Naive thymus-derived CD8-positive, alpha-beta T cell (primary cell): Measurements from ENCODE around the gene SLC9A7. TPM values are rescaled to one million over a fixed set of nuclear protein-coding genes. Genes with fewer than 3 reads are reported as not detected.
A peak's percentile ranks its signal among the peaks of the same experiment; 100 is the strongest.

Experiments
- ATAC-seq, 2 donors: fragments of 150-1000 bp; cut with Tn5 transposase in 1 of 2; sonication (Bioruptor Pico), chemical (Tn5 transposase) in 1 of 2; 1 replicate in 1 of 2; 2 replicates in 1 of 2; pipeline ENCODE4 v1.10.0; 2021; ENCODE audit warnings: mild to moderate bottlenecking in 2 of 2, moderate library complexity in 2 of 2
- POLR2A ChIA-PET: fragments of 350-600 bp; sonication (Branson Sonifier 250); formaldehyde crosslinking; loops from one replicate; lab custom pipeline; 2021; ENCODE audit warnings: antibody characterized with exemption; lab: Charles Lee
- DNase-seq, 10 donors: peaks; one replicate each; pipeline versions ENCODE4 v3.0.0 to v3.0.0-alpha.2; 2020 to 2022
- H3K27ac Mint-ChIP-seq, 10 donors: one replicate each; pipeline ENCODE4 v1.8.0; 2020 to 2022; ENCODE audit warnings: mild to moderate bottlenecking in 10 of 10, mixed read lengths in 10 of 10, moderate library complexity in 4 of 10, inconsistent platforms in 1 of 10
- H3K27me3 Mint-ChIP-seq, 5 donors: one replicate each; pipeline ENCODE4 v1.8.0; 2021 to 2022; ENCODE audit warnings: mixed read lengths in 5 of 5
- H3K36me3 Mint-ChIP-seq, 3 donors: one replicate each; pipeline ENCODE4 v1.8.0; 2020 to 2022; ENCODE audit warnings: mixed read lengths in 3 of 3, mild to moderate bottlenecking in 2 of 3, inconsistent platforms in 1 of 3
- H3K4me1 Mint-ChIP-seq, 4 donors: one replicate each; pipeline ENCODE4 v1.8.0; 2021 to 2022; ENCODE audit warnings: mixed read lengths in 4 of 4
- H3K4me3 Mint-ChIP-seq, 10 donors: one replicate each; pipeline ENCODE4 v1.8.0; 2020 to 2022; ENCODE audit warnings: mild to moderate bottlenecking in 10 of 10, mixed read lengths in 10 of 10, moderate library complexity in 6 of 10, inconsistent platforms in 1 of 10
- H3K9me3 Mint-ChIP-seq, 9 donors: one replicate each; pipeline ENCODE4 v1.8.0; 2020 to 2022; ENCODE audit warnings: mixed read lengths in 9 of 9, mild to moderate bottlenecking in 3 of 9, inconsistent platforms in 1 of 9, moderate library complexity in 1 of 9
- polyA plus RNA-seq, 3 donors: library from polyadenylated mRNA; unstranded; fragments of 300-500 nt; fragmentation: Illumina TruSeq; gene quantifications; one replicate each; pipeline ENCODE4 v1.2.3, GENCODE V29; 2021
- total RNA-seq, 8 experiments: library from RNA in 2 of 8; stranded (reverse) in 2 of 8; gene quantifications; one replicate each; pipeline ENCODE4 v1.2.3 and lab custom pipeline; 2021 to 2026

Gene SLC9A7
- total and polyA plus RNA-seq, 5 experiments from 2014 or later, result 0.33 to 3.6 (median 1.3) TPM

DNA sequence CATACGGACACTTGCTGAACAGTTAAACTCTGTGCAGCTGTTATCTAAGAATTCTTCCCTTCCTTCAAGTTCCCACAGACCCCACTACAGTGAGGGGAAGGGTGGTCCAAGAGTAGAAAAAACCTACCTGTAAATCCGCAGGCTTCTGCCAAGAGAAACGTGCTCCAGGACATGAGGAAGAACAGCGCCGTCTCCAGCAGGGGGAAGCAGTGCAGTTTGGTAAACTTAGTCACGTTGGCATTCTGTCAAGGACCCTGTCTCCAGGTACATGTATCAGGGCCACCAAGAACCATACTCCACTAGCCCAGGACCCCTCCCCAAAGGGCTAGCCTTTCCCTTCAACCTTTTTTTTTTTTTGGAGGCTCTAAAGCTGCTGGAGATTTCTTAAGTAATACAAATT, 105.4 kb downstream of the SLC9A7 start:
- Mint-ChIP-seq H3K9me3 (peaks cover 0 to 3% (median 0%) of the 10 kb centered on the region in 9 donors), H3K27me3 (no peaks in the 10 kb centered on the region), H3K4me3 (no peak overlapping the region), H3K27ac (no peak overlapping the region), H3K4me1 (peaks cover 0 to 21% (median 0%) of the 10 kb centered on the region in 4 donors), H3K36me3 (no peaks in the 10 kb centered on the region)
- DNase-seq (no peak), ATAC-seq (no peak)
- POLR2A ChIA-PET, result no interaction called here

DNA sequence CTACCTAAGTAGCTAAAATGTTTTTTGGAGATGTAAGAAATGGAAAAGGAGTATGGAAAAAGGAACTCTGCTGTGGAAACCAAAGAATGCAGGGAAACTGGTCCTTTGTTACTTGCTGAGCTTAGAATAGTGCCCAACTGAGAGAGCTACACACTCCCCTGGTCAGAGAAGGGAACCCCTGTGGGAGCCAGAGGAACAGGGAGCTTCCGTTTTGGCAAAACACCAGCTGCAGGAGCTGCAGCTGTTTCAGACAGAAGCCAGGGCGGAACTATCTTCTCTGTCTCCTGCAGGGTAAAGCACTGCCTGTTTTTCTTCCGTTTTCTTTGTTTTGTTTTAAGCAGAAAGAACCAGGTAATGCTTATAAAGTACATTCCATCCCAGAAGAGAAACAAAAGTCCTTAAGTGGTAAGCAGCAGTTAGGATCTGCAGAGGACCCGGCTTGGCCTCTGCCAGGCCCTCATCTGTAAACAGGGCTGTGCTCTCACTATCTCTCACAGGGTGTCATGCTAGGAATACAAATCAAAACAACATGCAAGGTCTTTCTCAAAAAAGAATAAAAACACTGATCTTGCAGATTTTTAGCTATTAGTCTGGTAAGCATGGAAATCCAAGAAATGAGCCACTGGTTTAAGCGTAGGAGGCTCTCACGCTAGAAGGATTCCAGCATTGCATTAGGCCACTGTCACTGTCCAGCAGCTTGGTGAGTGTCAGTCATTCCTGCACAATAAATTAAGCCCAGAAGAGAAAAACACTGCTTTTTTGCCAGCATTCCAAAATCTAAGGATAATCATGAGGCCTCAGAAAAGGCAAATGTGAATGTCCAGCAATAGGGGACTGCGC, 109.3 kb downstream of the SLC9A7 start:
- H3K4me3 Mint-ChIP-seq, result no peak overlapping the region
- no peak overlapping the region for H3K27ac Mint-ChIP-seq
- no peaks in the 10 kb centered on the region for H3K9me3 Mint-ChIP-seq
- POLR2A ChIA-PET, result no interaction called here
- no peaks in the 10 kb centered on the region for H3K27me3 Mint-ChIP-seq
- ATAC-seq, result no peak
- H3K4me1 Mint-ChIP-seq, result peaks cover 0 to 25% (median 0%) of the 10 kb centered on the region in 4 donors
- DNase-seq, result no peak
- no peaks in the 10 kb centered on the region for H3K36me3 Mint-ChIP-seq

DNA sequence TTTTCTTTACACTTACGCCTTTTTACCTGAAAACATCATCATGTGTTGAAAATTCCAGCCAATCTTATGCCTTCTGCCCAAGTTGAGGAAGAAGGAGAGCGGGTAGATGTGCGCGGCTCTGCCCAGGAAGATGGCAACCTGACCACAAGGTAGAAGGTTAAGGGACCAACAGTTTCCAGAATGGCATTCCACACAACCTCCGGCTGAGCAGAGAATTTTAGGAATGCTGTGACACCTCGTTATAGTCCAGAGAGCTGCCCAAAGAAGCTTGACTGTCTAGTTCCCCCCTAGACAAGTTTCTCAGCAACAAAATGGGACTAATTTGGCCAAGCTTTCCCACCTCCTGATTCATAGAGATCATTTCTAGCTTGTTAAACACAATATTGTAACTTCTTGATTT, 110.3 kb downstream of the SLC9A7 start:
- no peak overlapping the region for H3K27ac Mint-ChIP-seq
- DNase-seq (no peak), ATAC-seq (no peak)
- H3K4me1 Mint-ChIP-seq, result peaks cover 0 to 25% (median 0%) of the 10 kb centered on the region in 4 donors
- H3K4me3 Mint-ChIP-seq, result no peak overlapping the region
- no peaks in the 10 kb centered on the region for H3K27me3 Mint-ChIP-seq
- no peaks in the 10 kb centered on the region for H3K9me3 Mint-ChIP-seq
- no peaks in the 10 kb centered on the region for H3K36me3 Mint-ChIP-seq
- POLR2A ChIA-PET, result no interaction called here

DNA sequence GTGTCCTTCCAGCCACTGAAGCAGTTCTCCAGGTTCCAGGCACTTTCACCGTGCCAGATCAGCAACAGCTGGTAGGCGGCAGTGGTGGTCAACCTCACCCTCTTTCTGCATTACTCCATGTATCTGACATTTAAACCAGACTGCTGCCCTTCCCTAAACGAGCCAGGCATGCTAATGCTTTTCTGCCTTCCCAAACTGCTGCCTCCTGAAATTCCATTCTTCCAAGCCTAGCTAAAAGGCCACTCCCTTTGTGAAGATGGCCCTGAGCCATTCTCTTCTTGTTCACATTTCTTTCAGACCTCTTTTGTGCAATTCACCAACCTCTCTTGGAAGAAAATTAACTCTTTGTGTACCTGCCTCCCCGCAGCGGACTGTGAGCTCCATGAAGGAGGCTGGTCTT, 111.7 kb downstream of the SLC9A7 start:
- Mint-ChIP-seq H3K36me3 (no peaks in the 10 kb centered on the region), H3K27ac (no peak overlapping the region), H3K9me3 (no peaks in the 10 kb centered on the region), H3K4me3 (no peak overlapping the region), H3K27me3 (no peaks in the 10 kb centered on the region), H3K4me1 (peaks cover 0 to 23% (median under 1%) of the 10 kb centered on the region in 4 donors)
- no peak for DNase-seq
- no peak for ATAC-seq
- POLR2A ChIA-PET, result no interaction called here

DNA sequence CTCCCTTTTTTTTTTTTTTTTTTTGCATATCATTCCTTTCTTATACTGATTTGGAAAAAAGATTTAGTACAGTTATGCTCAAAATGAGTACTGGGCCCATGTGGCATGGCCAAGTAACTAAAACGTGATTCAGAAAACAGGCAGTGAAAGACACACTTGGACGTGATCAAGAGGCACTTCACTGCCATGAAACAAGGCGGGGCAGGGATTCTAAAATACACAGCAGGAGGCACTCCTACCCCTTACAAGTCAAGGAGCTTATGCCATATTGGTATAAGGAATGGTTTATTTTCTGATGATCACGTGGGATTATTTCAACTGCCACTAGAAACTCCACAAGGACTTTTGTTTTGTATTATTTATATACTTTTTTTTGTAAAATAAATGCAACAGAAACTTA, 113.3 kb downstream of the SLC9A7 start:
- H3K27me3 Mint-ChIP-seq, result no peaks in the 10 kb centered on the region
- H3K4me1 Mint-ChIP-seq, result peaks cover 0 to 22% (median under 1%) of the 10 kb centered on the region in 4 donors
- no peak overlapping the region for H3K27ac Mint-ChIP-seq
- no peak for ATAC-seq
- POLR2A ChIA-PET, result no interaction called here
- H3K9me3 Mint-ChIP-seq, result no peaks in the 10 kb centered on the region
- no peak overlapping the region for H3K4me3 Mint-ChIP-seq
- no peaks in the 10 kb centered on the region for H3K36me3 Mint-ChIP-seq
- no peak for DNase-seq

DNA sequence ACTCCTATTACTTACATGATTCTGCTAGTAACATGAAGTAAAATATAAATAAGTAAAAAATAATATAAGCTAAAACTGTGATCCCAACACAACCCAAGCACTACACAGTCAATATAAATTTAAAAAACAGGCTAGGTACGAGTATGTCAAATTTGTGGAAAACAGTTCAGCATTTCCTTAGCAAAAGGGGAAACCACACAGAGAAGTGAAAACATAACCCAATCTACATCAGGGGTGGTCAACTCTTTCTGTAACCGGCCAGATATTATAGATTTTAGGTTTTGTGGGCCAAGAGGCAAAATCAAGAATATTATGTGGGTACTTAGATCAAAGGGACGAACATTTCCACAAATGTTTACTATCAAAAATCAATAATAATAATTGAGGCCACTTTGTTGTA, 115.3 kb downstream of the SLC9A7 start:
- DNase-seq (no peak), ATAC-seq (no peak)
- no peaks in the 10 kb centered on the region for H3K27me3 Mint-ChIP-seq
- POLR2A ChIA-PET, result no interaction called here
- H3K9me3 Mint-ChIP-seq, result no peaks in the 10 kb centered on the region
- no peak overlapping the region for H3K27ac Mint-ChIP-seq
- H3K36me3 Mint-ChIP-seq, result no peaks in the 10 kb centered on the region
- H3K4me1 Mint-ChIP-seq, result peaks cover 0 to 10% (median under 1%) of the 10 kb centered on the region in 4 donors
- no peak overlapping the region for H3K4me3 Mint-ChIP-seq

DNA sequence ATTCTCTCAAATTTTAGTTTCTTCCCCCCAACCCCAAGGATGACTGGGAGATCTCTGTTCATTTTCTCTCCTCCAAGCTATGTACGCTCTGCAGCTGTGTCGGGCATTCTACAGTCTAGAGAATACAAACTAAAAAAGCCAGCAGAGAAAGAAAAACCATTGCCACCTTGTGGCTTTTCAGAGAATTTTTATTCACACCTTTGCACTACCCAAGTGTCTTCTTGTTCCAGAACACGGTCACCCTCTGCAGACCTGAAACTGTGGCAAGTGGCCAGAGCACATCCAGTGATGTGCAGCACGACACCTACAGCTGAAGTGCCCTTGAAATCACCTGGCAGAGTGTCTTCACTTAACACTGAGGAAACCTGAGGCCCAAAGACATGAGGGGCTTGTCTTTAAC, 116.8 kb downstream of the SLC9A7 start:
- peak in 1 of 2 donors; percentile 54 for ATAC-seq
- Mint-ChIP-seq H3K36me3 (no peaks in the 10 kb centered on the region), H3K4me1 (peaks cover 0 to 10% (median under 1%) of the 10 kb centered on the region in 4 donors), H3K9me3 (no peaks in the 10 kb centered on the region), H3K27me3 (no peaks in the 10 kb centered on the region), H3K27ac (no peak overlapping the region), H3K4me3 (no peak overlapping the region)
- peak in 3 of 10 donors; percentile 9 to 31 (median 29) for DNase-seq
- POLR2A ChIA-PET, result no interaction called here

DNA sequence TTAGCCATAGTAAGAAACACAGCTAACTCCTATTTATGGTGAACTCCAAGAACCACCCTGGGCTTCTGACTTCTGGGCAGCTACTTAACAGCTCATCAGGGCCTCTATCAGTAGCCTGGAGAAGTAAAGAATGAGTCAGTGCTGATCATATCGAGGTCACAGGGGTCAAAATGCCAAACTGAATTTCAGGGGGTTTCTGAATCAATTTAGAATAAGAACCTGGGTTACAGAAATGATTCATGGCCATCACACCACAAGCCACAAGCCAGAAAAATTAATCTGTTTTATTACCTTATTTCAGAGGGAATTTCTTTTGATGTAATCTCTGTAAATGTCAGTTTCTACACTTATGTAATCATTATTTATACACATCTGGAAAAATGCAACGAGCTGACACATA, 121.0 kb downstream of the SLC9A7 start:
- Mint-ChIP-seq H3K9me3 (peaks cover 0 to 2% (median 0%) of the 10 kb centered on the region in 9 donors), H3K27me3 (no peaks in the 10 kb centered on the region), H3K4me3 (no peak overlapping the region), H3K36me3 (no peaks in the 10 kb centered on the region), H3K4me1 (peaks cover 0 to 20% (median under 1%) of the 10 kb centered on the region in 4 donors), H3K27ac (no peak overlapping the region)
- DNase-seq (no peak), ATAC-seq (no peak)
- POLR2A ChIA-PET, result no interaction called here

DNA sequence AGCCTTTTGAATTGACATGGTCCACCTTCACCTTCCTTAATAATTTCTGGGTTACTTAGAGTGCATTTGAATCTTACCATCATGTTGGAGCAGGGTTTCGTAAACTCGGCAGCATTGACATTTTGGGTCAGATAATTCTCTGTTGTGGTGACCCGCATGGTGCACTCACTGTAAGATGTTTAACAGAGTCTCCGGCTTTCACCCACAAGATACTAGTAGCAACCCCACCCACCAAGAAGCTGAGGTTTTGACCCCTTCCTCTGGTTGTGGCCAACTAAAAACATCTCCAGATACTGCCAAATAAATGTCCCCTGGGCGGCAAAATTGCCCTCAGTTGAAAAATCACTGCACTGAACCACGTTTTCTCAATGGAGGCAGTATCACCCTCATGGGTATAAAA, 122.7 kb downstream of the SLC9A7 start:
- POLR2A ChIA-PET, result no interaction called here
- Mint-ChIP-seq H3K9me3 (peaks cover 0 to 2% (median 0%) of the 10 kb centered on the region in 9 donors), H3K27ac (no peak overlapping the region), H3K27me3 (peaks cover 0 to 6% (median 0%) of the 10 kb centered on the region in 5 donors), H3K36me3 (peaks cover 0 to 4% (median 2%) of the 10 kb centered on the region in 3 donors), H3K4me1 (peaks cover 0 to 15% (median 0%) of the 10 kb centered on the region in 4 donors), H3K4me3 (no peak overlapping the region)
- ATAC-seq (no peak), DNase-seq (no peak)

DNA sequence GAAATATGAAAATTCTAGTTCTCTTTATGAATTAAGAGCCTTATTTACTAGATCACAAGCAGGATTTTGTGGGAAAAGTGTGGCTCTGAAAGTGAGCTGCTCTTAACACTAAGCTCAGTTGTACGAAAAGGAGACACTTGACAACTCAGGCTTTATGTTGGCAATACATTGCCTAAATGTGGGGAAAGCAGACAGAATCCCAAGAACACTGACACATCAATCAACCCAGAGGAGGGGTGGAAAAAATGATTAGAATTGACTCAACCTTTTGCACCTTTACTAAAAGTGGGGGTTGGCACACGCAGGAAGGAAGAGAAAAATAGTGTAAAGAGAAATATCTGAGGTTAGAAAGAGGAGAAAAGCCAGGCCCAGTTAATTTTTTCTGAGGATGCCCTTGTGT, 123.7 kb downstream of the SLC9A7 start:
- Mint-ChIP-seq H3K36me3 (peaks cover 0 to 4% (median 4%) of the 10 kb centered on the region in 3 donors), H3K4me3 (no peak overlapping the region), H3K27ac (peak overlapping the region in 1 of 10 donors; percentile 35), H3K27me3 (peaks cover 0 to 8% (median 0%) of the 10 kb centered on the region in 5 donors), H3K9me3 (peaks cover 0 to 2% (median 0%) of the 10 kb centered on the region in 9 donors), H3K4me1 (peaks cover 0 to 15% (median 0%) of the 10 kb centered on the region in 4 donors)
- no peak for ATAC-seq
- POLR2A ChIA-PET, result no interaction called here
- no peak for DNase-seq

DNA sequence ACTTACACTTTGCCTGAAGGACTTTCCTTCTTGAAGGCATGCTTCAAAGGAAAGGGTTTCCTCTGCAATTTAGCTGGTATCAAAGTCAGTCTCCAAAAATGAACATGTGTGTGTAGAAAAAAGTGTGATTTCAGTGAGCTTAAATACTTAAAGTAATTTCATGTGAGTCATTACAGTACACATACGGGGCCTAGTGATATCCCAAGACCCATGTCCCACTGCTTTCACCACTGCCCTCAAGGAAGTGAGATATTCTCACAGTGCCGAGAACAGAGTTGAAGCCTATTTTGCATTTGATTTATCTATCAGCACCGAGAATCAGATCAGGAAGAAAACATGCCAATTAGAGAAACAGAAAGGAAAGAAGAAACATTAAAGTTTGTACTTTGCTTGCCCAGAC, 124.3 kb downstream of the SLC9A7 start:
- Mint-ChIP-seq H3K4me3 (no peak overlapping the region), H3K36me3 (peaks cover 0 to 4% (median 4%) of the 10 kb centered on the region in 3 donors), H3K4me1 (peaks cover 0 to 17% (median 0%) of the 10 kb centered on the region in 4 donors), H3K27ac (peak overlapping the region in 1 of 10 donors; percentile 35), H3K9me3 (peaks cover 0 to 2% (median 0%) of the 10 kb centered on the region in 9 donors), H3K27me3 (peaks cover 0 to 8% (median 0%) of the 10 kb centered on the region in 5 donors)
- ATAC-seq (no peak), DNase-seq (no peak)
- POLR2A ChIA-PET, result no interaction called here

DNA sequence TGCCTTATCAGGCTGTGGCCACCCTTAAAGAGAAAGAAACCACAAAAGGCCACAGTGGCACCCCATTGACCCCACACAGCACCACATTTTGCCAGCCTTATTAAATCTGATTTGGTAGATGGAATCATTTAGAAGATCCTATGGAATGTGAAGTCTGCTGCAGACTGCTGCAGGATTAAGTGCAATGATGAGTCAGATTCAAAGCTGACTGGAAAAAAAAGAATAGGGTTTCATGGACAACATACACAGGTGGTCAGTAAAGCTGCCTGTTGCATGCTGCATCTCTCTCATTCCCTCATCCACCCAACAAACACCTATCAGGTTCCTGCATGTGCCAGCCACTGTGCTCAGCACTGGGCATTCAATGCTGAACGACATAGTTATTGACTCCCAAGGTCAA, 128.8 kb downstream of the SLC9A7 start:
- POLR2A ChIA-PET, result interaction anchor here (0.9 kb wide), 1 partner anchor 58 kb away, joined by 3 read pairs; no protein-coding TSS in a partner anchor
- peaks cover 0 to 8% (median 4%) of the 10 kb centered on the region in 3 donors for H3K36me3 Mint-ChIP-seq
- H3K4me1 Mint-ChIP-seq, result peaks cover 0 to 34% (median 2%) of the 10 kb centered on the region in 4 donors
- H3K4me3 Mint-ChIP-seq, result no peak overlapping the region
- H3K27me3 Mint-ChIP-seq, result peaks cover 0 to 8% (median 1%) of the 10 kb centered on the region in 5 donors
- no peak overlapping the region for H3K27ac Mint-ChIP-seq
- peaks cover 0 to 2% (median 0%) of the 10 kb centered on the region in 9 donors for H3K9me3 Mint-ChIP-seq
- ATAC-seq (no peak), DNase-seq (no peak)
